Stimulated activated CD8-positive, alpha-beta memory T cell treated with anti-CD3 and anti-CD28 coated beads, Interleukin-2, amount 100 ng/mL, for 1 hour (primary cell): Measurements from ENCODE around the gene ATRNL1.
"Not testable (repeated sequence)": the region's sequence is repeated elsewhere in the genome, so short reads cannot be mapped to it uniquely, and the experiment has no call there.

Experiments
- DNase-seq, 2 donors: peaks; one replicate each; pipeline ENCODE4 v3.0.0-alpha.2; 2020; ENCODE audit warnings: low read depth in 2 of 2

The ATRNL1 gene

GRCh38 chr10:115207276-115207675 lies 114.1 kb downstream of the ATRNL1 start:
- DNase-seq: not testable (repeated sequence)

DNA sequence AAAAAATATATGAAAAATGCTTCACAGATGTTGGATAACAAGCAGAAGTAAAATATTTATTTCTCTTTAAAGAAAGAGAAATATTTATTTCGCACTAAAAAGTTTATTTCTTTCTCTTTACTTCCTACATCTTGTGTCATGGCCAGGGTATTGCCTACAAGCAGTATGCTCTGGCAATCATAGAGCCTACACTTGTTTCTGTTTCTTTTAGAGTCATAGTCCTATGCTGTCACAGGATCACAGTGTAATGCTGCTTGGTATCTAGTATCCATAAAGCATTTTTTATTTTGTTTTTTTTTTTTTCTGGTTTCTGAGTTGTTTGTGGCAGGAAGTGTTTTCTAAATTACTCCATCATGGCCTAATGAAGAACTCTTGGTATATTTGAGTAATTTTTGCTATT lies 116.0 kb downstream of the ATRNL1 start:
- no peak for DNase-seq

- DNase-seq: no peak
These were observed 121.7 kb downstream of the ATRNL1 start for GRCh38 chr10:115214829-115215228.

GRCh38 chr10:115219203-115219602 lies 126.0 kb downstream of the ATRNL1 start:
- DNase-seq: no peak

DNA sequence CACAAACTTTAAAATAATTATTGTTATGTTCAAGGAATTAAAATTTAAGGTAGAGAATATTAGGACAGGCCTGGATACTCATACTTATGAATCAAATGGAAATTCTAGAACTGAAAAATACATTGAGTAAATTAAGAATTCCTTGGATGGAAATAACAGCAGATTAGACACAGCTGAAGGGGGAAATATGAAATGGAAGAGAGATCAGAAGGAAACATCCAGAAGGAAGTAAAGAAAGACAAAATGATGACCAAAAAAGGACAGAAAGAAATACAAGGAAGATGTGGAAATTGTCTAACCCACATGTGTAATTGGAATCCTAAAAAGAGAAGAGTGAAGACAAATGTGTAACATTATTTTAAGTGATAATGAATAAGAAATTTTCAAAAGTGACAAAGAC lies 128.9 kb downstream of the ATRNL1 start:
- DNase-seq: no peak

DNA sequence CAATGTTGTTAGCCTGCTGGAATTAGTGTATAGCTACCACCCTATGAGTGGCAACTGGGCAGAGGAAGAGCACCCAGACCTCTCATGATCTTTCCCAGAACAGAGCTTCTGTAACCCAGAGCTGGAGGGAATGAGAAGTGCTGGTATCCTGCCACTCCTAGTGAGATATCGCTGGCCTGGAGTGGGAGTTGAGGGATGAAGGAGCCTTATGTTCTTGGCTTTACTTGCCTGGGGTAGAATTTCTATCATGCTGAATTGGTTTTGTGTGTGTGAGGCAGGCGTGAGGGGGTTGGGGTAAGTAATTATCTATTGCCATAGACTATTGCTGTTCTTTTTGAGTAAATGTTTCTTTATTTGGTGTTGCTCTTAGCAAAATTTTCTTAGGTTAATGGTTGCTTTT lies 146.6 kb downstream of the ATRNL1 start:
- DNase-seq: no peak

- no peak for DNase-seq
These were observed 157.6 kb downstream of the ATRNL1 start for GRCh38 chr10:115250784-115251183.

GRCh38 chr10:115253765-115254164 lies 160.6 kb downstream of the ATRNL1 start:
- DNase-seq: not testable (repeated sequence)

GRCh38 chr10:115272482-115272881 lies 179.3 kb downstream of the ATRNL1 start:
- no peak for DNase-seq

DNA sequence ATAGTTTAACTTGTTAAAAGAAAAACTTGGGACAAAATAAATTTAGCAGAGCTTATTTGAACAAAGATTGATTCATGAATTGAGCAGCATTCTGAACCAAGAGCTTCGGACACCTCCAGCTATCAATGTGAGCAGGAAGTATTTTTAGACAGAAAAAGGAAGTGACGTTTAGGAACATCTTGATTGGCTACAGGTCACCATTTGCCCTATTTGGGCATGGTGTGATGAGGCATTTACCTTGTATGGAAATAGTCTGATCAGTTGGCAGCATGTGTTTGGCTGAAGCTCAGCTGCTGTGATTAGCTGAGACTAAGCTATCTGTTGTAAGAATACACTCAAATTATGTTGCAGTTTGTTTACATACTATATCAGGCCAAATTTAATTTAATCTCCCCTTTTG lies 185.1 kb downstream of the ATRNL1 start:
- DNase-seq: no peak

DNA sequence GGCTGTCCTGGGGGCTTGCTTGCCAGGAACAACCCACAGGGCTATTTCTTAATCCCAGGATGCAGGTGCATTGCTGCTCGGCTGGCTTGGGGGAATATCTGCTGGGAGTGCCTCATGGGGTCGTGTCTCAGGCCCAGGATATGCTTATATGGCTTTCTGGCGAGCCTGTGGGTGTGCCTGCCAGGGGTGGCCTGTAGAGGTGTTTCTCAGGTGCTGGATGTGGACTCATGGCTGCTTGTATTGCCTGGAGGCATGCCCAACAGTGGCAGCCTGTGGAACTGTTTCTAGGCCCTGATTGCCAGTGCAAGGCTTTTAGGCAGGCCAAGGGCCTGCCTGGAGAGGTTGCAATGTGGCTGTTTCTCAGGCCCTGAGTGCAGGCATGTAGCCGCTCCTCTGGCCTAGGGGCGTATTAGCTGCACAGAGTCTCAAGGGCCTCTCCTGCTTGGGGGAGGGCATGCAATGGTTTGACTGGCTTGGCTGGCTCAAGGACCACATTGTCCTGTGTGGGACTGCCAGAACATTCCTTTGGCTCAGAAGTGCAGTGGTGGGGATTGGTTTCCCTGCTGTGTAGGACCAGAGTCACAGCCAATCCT lies 202.1 kb downstream of the ATRNL1 start:
- no peak for DNase-seq

DNA sequence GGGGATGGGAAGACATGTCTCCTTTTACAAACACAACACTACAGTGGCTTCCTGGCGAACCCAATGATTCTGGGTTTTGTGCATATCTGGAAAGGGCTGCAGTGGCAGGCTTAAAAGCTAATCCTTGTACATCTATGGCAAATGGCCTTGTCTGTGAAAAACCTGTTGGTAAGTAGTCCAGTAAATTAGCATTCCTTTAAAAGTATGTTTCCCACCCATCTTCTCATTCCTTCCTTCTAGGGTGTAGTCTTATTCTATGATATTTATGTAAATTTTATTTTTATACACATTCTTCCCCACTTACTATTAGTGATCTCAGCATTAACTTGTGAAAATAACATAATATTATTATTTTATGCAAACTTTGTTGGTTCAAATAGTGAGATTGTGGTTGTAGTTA lies 206.9 kb downstream of the ATRNL1 start:
- DNase-seq: no peak

GRCh38 chr10:115319669-115320068 lies 226.5 kb downstream of the ATRNL1 start:
- DNase-seq: not testable (repeated sequence)

DNA sequence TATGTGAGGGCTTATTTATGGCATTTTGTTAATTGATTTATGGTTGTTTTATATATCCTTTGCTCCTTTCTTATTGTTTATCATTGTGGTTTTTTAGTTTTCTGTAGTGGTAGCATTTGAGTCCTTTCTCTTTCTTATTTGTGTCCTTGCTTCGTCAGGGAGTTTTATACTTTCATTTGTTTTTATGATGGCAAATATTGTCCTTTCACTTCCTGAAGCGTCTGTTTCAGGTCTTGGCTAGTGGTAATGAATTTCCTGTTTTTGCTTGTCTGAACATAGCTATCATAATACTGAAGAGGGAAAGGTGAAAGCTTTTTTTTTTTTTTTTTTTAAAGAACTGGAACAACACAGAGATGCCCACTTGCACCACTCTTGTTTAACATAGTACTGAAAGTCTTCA lies 228.2 kb downstream of the ATRNL1 start:
- no peak for DNase-seq

DNA sequence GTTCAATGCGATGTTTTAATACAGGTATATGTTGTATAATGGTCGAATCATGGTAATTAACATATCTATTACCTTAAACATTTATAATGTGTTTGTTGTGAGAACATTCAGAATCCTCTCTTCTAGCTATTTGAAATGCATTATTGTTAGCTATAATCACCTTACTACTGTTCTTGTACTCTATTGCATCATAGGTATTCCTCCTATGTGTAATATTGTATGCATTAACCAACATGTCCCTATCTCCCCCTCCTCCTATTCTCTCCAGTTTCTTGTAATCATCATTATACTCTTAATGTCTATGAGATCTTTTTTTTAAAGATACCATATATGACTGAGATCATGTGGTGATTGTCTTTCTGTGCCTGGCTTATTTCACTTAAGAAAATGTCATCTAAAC lies 235.2 kb downstream of the ATRNL1 start:
- no peak for DNase-seq

- no peak for DNase-seq
These were observed 242.2 kb downstream of the ATRNL1 start for GRCh38 chr10:115335366-115335765.

DNA sequence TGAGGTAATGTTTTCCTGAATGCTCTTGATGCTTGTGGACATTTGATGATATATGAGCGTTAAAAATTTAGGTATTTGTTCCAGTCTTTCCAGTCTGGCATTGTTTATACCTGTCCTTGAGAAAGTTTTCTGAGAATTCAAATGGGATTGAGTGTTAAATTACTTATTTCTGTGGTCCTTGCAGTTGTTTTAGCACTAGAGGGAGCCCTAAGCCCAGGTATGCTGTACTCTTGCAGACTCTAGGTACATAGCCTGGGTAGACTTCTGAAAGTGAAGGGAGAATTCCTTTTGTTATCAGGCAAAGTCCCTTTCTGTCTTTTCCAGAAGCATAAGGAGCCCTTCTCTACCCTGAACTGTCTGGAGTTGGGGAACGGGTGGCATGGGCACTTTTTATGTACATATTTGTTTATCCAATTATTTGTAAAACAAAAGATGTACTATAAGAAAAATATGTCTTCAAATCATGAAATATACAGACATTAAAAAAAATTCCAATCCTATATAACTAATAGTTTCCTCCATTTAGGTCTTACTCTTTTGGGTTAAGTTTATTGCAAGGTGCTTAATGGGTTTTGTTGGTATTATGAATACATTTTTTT lies 262.1 kb downstream of the ATRNL1 start:
- no peak for DNase-seq

DNA sequence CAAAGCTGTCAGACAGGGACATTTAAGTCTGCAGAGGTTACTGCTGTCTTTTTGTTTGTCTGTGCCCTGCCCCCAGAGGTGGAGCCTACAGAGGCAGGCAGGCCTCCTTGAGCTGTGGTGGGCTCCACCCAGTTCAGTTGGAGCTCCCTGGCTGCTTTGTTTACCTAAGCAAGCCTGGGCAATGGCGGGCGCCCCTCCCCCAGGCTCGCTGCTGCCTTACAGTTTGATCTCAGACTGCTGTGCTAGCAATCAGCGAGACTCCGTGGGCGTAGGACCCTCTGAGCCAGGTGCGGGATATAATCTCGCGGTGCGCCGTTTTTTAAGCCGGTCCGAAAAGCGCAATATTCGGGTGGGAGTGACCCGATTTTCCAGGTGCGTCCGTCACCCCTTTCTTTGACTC lies 274.8 kb downstream of the ATRNL1 start:
- not testable (repeated sequence) for DNase-seq

DNA sequence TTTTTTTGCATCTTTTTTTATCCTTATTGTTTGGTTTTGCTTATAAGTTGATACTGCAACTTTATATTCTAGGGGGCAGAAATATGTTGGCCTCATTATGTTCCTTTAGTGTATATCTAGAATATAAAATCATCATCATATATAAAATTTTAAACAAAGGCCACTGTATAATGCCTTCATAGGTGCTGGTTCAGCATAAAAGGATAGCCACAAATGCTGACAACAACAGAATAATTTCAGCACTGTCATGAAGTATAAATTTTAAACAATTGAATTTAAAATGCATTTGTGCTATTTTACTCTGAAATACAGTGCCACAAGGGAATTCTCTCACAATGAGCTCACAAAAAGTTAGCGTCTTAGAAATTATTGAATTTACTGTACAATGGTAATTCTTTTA lies 285.9 kb downstream of the ATRNL1 start:
- DNase-seq: no peak

DNA sequence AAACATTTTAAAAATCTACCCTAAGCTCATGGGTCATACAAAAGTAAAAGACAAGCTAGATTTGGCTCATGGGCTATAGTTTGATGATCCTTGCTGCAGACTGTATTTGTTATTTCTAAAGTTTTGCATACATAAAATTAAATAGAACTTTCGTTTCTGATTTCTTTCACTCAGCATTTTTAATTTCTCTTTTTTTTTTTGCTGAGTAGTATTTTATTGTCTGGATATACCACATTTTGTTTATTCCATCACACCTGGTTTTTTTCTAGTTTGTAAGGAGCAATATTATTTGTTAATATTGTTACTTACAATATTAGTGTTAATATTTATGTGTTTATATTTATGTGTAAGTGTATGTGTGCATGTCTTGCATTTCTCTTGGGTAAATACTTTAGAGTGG lies 291.5 kb downstream of the ATRNL1 start:
- no peak for DNase-seq

DNA sequence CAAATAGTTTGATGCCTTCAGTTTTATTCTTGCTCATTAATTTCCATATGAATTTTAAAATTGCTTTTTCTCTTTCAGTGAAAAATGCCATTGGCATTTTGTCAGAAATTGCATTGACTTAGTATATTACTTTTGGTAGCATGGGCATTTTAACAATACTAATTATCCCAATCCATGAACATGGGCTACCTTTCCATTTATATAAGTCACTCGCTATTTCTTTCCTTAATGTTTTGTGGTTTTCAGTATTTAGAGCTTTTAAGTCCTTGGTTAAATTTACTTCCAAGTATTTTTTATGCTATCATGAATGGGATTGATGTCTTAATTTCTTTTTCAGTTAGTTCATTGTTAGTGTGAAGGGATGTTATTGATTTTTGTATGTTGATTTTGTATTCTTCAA lies 297.4 kb downstream of the ATRNL1 start:
- DNase-seq: no peak

DNA sequence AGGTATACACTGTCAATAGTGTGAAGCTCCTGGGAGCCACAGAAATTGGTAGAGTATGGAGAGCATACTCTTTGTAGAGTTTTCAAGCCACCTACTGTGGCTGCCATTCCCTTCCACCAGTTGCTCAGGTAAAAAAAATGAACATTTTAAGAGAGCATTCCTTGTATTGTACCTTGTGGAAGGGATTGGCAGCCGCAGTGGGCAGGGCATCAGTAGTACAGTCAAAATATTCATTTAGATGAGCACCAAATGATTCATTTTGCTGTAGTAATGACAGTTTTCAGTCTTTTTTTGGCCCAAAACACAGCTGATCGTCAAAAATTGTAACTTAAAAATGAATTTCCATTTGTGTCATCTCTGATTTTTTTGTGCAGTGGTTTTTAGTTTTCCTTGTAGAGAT lies 304.9 kb downstream of the ATRNL1 start:
- DNase-seq: no peak

- no peak for DNase-seq
These were observed 309.5 kb downstream of the ATRNL1 start for GRCh38 chr10:115402699-115403098.

- not testable (repeated sequence) for DNase-seq
These were observed 312.7 kb downstream of the ATRNL1 start for GRCh38 chr10:115405838-115406237.
